OCI-LY1 (cell line): ENCODE results near the gene TMEM185B.
A peak's percentile ranks its signal among the peaks of the same experiment; 100 is the strongest.

ENCODE experiments used
- H2AFZ ChIP-seq: fragments of 200-600 bp; sonication (generic), shearing (Covaris generic); 2 replicates; pipeline ENCODE4 v1.6.0; 2014; ENCODE audit warnings: antibody characterized with exemption, mild to moderate bottlenecking, low read length
- H3F3A ChIP-seq: fragments of 200-600 bp; sonication (generic), shearing (Covaris generic); 2 replicates; pipeline ENCODE4 v1.6.0; 2014; ENCODE audit warnings: mild to moderate bottlenecking, antibody characterized with exemption, low read length, moderate library complexity; ENCODE audit not compliant: insufficient read depth
- H3K27ac ChIP-seq: fragments of 200-600 bp; sonication (generic); 2 replicates; pipeline ENCODE4 v1.5.1; 2014; ENCODE audit warnings: low read length, mixed run types, mild to moderate bottlenecking, low read depth; ENCODE audit not compliant: poor library complexity, severe bottlenecking
- H3K27me3 ChIP-seq: fragments of 200-600 bp; sonication (generic); 2 replicates; pipeline ENCODE4 v1.6.0; 2014; ENCODE audit warnings: antibody characterized with exemption, mild to moderate bottlenecking, low read length, moderate library complexity; ENCODE audit not compliant: insufficient read depth
- H3K36me3 ChIP-seq: fragments of 200-600 bp; sonication (generic); 2 replicates; pipeline ENCODE4 v1.6.1; 2014; ENCODE audit warnings: mild to moderate bottlenecking, antibody characterized with exemption, low read length, moderate library complexity, mixed read lengths; ENCODE audit not compliant: insufficient read depth
- H3K4me1 ChIP-seq: fragments of 200-600 bp; sonication (generic); 2 replicates; pipeline ENCODE4 v1.5.1; 2014; ENCODE audit warnings: mild to moderate bottlenecking, low read length, moderate library complexity; ENCODE audit not compliant: insufficient read depth, severe bottlenecking
- H3K4me2 ChIP-seq: fragments of 200-600 bp; sonication (generic), shearing (Covaris generic); 2 replicates; pipeline ENCODE4 v1.6.1; 2014; ENCODE audit warnings: low read length
- H3K4me3 ChIP-seq: fragments of 200-600 bp; sonication (generic); 2 replicates; pipeline ENCODE4 v1.5.1; 2014; ENCODE audit warnings: low read length, low read depth, mild to moderate bottlenecking, mixed read lengths; ENCODE audit not compliant: poor library complexity, severe bottlenecking
- H3K79me2 ChIP-seq: fragments of 200-600 bp; shearing (Covaris generic); 2 replicates; pipeline ENCODE4 v1.6.1; 2016; ENCODE audit warnings: mixed run types, low read length, mixed read lengths; ENCODE audit not compliant: insufficient read depth
- H3K9ac ChIP-seq: fragments of 200-600 bp; sonication (generic), shearing (Covaris generic); 2 replicates; pipeline ENCODE4 v1.6.1; 2014; ENCODE audit warnings: mild to moderate bottlenecking, low read length, mixed read lengths
- H3K9me2 ChIP-seq: fragments of 200-600 bp; sonication (generic), shearing (Covaris generic); 2 replicates; pipeline ENCODE4 v1.6.1; 2014; ENCODE audit warnings: low read depth, mild to moderate bottlenecking, low read length, mixed read lengths
- H3K9me3 ChIP-seq: fragments of 200-600 bp; shearing (Covaris generic); 2 replicates; pipeline ENCODE4 v1.6.1; 2014; ENCODE audit warnings: low read length, mixed read lengths
- H4K20me1 ChIP-seq: fragments of 200-600 bp; sonication (generic), shearing (Covaris generic); 2 replicates; pipeline ENCODE4 v1.6.0; 2016; ENCODE audit warnings: mild to moderate bottlenecking, low read length; ENCODE audit not compliant: insufficient read depth
- EZH2 ChIP-seq: fragments of 200-600 bp; sonication (generic), shearing (Covaris generic); IDR thresholded peaks from 2 replicates; pipeline ENCODE4 v1.8.0; 2017; ENCODE audit warnings: borderline replicate concordance, mixed run types, mild to moderate bottlenecking, antibody characterized with exemption, low read length, moderate library complexity, mixed read lengths
- TF ChIP-seq, protein P1 (sequence below): fragments of 200-600 bp; sonication (generic), shearing (Covaris generic); IDR thresholded peaks from 2 replicates; pipeline ENCODE4 v1.5.1; 2017; ENCODE audit warnings: mild to moderate bottlenecking, antibody characterized with exemption, low read length, moderate library complexity, mixed read lengths

TMEM185B gene

DNA sequence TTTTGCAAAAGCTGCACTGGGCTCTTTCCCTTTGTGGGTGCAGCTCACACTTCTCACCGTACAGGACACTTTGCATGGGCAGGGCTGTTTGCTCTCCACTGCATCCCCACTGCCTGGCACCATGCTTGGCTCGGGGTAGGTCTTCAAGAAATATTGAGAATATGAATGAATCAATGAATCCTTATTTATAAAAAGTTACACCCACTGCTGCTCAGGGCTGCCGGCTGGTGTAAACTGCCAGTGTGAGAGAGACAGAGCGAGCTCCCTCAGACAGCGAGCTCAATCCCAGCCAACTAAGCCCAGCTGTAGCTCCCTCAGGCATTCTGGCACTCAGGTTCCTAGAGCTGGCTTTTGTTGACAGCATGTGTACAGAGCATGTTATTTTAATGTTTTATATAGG lies 3.4 kb downstream of the TMEM185B start:
- no peak overlapping the region for H3K4me3 ChIP-seq
- no peaks in the 10 kb centered on the region for H3K9me2 ChIP-seq
- peaks cover 48% of the 10 kb centered on the region for H3K4me1 ChIP-seq
- H3K27me3 ChIP-seq = no peaks in the 10 kb centered on the region
- H4K20me1 ChIP-seq = no peaks in the 10 kb centered on the region
- TF ChIP-seq, protein P1, sequence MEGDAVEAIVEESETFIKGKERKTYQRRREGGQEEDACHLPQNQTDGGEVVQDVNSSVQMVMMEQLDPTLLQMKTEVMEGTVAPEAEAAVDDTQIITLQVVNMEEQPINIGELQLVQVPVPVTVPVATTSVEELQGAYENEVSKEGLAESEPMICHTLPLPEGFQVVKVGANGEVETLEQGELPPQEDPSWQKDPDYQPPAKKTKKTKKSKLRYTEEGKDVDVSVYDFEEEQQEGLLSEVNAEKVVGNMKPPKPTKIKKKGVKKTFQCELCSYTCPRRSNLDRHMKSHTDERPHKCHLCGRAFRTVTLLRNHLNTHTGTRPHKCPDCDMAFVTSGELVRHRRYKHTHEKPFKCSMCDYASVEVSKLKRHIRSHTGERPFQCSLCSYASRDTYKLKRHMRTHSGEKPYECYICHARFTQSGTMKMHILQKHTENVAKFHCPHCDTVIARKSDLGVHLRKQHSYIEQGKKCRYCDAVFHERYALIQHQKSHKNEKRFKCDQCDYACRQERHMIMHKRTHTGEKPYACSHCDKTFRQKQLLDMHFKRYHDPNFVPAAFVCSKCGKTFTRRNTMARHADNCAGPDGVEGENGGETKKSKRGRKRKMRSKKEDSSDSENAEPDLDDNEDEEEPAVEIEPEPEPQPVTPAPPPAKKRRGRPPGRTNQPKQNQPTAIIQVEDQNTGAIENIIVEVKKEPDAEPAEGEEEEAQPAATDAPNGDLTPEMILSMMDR = no peak
- TF ChIP-seq EZH2 = no peak
- peaks cover 48% of the 10 kb centered on the region for H3K36me3 ChIP-seq
- peaks cover 8% of the 10 kb centered on the region; the same call in 1 of the 2 replicates for H3K79me2 ChIP-seq
- H3K4me2 ChIP-seq = peak overlapping the region; percentile 94; the same call in 1 of the 2 replicates
- no peak overlapping the region for H3K27ac ChIP-seq
- H3K9ac ChIP-seq = no peak overlapping the region
- H3F3A ChIP-seq = no peaks in the 10 kb centered on the region
- H3K9me3 ChIP-seq = no peaks in the 10 kb centered on the region
- no peak overlapping the region for H2AFZ ChIP-seq

DNA sequence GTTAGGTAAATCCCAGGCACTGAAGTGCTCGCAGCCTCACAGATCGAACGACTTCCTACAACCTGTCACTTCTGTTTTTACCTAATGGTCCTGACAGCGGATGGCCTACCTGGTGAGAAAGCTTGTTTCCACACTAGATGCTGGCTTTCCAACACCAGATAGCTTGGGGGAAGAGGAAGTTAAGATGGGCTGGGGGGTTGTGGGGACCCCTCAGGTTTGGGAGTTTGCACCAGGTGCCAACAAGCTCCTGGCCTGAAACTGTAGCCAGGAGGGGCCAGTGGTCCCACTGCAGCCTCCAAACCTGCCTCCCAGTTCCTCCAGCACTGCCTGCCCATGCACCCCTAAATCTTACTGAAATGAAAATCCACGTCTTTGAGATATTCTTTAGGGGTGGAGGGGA lies 3.9 kb downstream of the TMEM185B start:
- no peak overlapping the region for H2AFZ ChIP-seq
- H3K27me3 ChIP-seq = no peaks in the 10 kb centered on the region
- no peaks in the 10 kb centered on the region for H3K9me3 ChIP-seq
- no peak for TF ChIP-seq EZH2
- TF ChIP-seq, protein P1 = no peak
- no peak overlapping the region for H3K4me3 ChIP-seq
- H4K20me1 ChIP-seq = no peaks in the 10 kb centered on the region
- H3K4me1 ChIP-seq = peaks cover 43% of the 10 kb centered on the region
- H3K36me3 ChIP-seq = peaks cover 48% of the 10 kb centered on the region
- no peaks in the 10 kb centered on the region for H3K9me2 ChIP-seq
- no peak overlapping the region for H3K27ac ChIP-seq
- no peak overlapping the region for H3K9ac ChIP-seq
- no peaks in the 10 kb centered on the region for H3F3A ChIP-seq
- H3K4me2 ChIP-seq = no peak overlapping the region
- H3K79me2 ChIP-seq = peaks cover 8% of the 10 kb centered on the region; the same call in 1 of the 2 replicates

DNA sequence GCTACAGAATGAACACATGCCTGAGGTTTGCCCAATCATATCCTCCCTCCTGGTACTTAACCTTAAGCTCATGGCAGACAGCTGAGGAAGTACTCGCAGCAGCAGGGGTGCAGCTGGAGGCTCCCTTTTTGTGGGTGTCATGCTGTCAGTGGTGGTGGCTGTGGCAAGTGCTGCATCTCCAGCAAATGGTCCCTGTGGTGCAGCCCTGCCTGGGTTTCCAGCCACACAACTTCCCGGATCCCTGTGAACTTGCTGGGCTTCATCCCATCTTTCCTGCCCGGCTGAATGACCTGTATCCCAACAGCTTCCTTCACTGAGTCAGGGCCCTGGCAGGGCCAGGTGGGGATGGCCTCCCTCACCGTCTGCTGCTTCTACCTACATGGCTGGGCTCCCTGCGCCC lies 5.0 kb downstream of the TMEM185B start:
- peaks cover 8% of the 10 kb centered on the region; the same call in 1 of the 2 replicates for H3K79me2 ChIP-seq
- no peaks in the 10 kb centered on the region for H3K9me2 ChIP-seq
- no peak overlapping the region for H3K9ac ChIP-seq
- no peak overlapping the region for H2AFZ ChIP-seq
- H3K27ac ChIP-seq = no peak overlapping the region
- no peak overlapping the region for H3K4me3 ChIP-seq
- no peak overlapping the region for H3K4me2 ChIP-seq
- peaks cover 36% of the 10 kb centered on the region for H3K4me1 ChIP-seq
- TF ChIP-seq, protein P1 = no peak
- no peak for TF ChIP-seq EZH2
- H3K9me3 ChIP-seq = no peaks in the 10 kb centered on the region
- no peaks in the 10 kb centered on the region for H3F3A ChIP-seq
- H3K36me3 ChIP-seq = peaks cover 48% of the 10 kb centered on the region
- no peaks in the 10 kb centered on the region for H4K20me1 ChIP-seq
- no peaks in the 10 kb centered on the region for H3K27me3 ChIP-seq
